ENCODE measurements around the gene LCAT. TPM values are rescaled to one million over a fixed set of nuclear protein-coding genes. Genes with fewer than 3 reads are reported as not detected.

Gene LCAT
- total and polyA plus RNA-seq, 2 donors (not counting 1 experiment from before 2014, with no cell fraction given), result 7.6 to 16.3 TPM

DNA sequence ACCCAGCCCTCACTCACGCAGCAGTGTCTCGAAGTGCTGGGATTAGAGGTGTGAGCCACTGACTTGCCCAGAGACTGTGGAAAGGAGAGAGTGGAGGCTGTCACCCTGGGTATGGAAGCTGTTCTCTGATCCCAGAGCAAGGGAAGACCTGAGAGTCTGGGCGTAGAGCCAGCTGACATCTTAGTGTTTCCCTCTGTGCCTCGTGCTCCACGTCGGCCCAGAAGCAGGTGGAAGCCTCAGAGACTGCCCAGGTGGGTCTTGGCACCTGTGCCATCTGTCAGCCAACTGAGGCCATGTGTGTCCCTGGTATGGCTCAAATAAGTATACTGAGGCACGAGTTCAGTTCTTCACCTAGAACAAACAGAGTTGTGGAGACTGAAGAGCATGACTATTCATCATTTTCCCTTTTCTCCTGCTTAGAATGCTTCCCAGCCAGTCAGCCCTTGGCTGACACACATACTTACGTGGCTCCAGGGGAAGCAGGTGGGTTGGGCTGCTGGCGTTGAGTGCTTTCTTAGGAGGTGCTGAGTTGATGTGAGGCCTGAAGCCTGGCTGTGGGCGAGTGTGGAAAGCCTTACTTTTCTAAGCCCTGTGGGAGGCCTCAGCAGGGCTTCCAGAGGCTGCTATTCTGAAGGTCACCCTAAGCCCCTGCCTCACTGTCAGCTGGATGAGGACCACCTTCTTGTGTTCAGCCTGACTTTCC is 20.4 kb downstream of the LCAT start:
- ChIA-PET CTCF (interaction anchor here (0.8 to 1.3 kb wide), 4 partner anchors 12 to 108 kb away, joined by 3 to 4 read pairs (median 3); no protein-coding TSS in a partner anchor), POLR2A (interaction anchor here (0.7 kb wide), 1 partner anchor 77 kb away, joined by 5 read pairs; no protein-coding TSS in a partner anchor)
- Mint-ChIP-seq H3K27ac (no peak overlapping the region), H3K9me3 (ENCODE audit: insufficient read depth) (no peaks in the 10 kb centered on the region), H3K4me1 (peaks cover 24% of the 10 kb centered on the region), H3K27me3 (no peaks in the 10 kb centered on the region), H3K4me3 (no peak overlapping the region)
- 89% methylated on average over 10 of the region's 10 CpGs for WGBS (ENCODE audit: insufficient coverage)
- intact Hi-C loops (cut with micrococcal nuclease), result no loop called here
- H3K4me2 ChIP-seq (replicated peaks; ENCODE audit: low read depth, low read length, poor library complexity, severe bottlenecking), result no peak overlapping the region
- H3K79me2 ChIP-seq (ENCODE audit: control insufficient read depth, insufficient read depth, low read length), result peaks cover 52% of the 10 kb centered on the region
- TF ChIP-seq, protein P1, sequence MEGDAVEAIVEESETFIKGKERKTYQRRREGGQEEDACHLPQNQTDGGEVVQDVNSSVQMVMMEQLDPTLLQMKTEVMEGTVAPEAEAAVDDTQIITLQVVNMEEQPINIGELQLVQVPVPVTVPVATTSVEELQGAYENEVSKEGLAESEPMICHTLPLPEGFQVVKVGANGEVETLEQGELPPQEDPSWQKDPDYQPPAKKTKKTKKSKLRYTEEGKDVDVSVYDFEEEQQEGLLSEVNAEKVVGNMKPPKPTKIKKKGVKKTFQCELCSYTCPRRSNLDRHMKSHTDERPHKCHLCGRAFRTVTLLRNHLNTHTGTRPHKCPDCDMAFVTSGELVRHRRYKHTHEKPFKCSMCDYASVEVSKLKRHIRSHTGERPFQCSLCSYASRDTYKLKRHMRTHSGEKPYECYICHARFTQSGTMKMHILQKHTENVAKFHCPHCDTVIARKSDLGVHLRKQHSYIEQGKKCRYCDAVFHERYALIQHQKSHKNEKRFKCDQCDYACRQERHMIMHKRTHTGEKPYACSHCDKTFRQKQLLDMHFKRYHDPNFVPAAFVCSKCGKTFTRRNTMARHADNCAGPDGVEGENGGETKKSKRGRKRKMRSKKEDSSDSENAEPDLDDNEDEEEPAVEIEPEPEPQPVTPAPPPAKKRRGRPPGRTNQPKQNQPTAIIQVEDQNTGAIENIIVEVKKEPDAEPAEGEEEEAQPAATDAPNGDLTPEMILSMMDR (IDR thresholded peaks at IDR 0.05), result no peak
- no peak for TF ChIP-seq EZH2 (IDR thresholded peaks at IDR 0.05; ENCODE audit: borderline replicate concordance, insufficient read depth, low read depth, low read length, poor library complexity, severe bottlenecking)
- no peak overlapping the region for H3K4me3 ChIP-seq (ENCODE audit: control extremely low read depth in 1 of 5, extremely low read depth in 1 of 5, insufficient read depth in 1 of 5, low read depth in 2 of 5, low read length in 4 of 5)
- no peaks in the 10 kb centered on the region for H3K27me3 ChIP-seq (replicated peaks in 1 of 4; ENCODE audit: control extremely low read depth in 1 of 4, control insufficient read depth in 3 of 4, insufficient read depth in 4 of 4, low read length in 3 of 4)
- H3K27ac ChIP-seq (ENCODE audit: low read length in 2 of 2), result no peak overlapping the region
- peaks cover 38% of the 10 kb centered on the region for H4K20me1 ChIP-seq (ENCODE audit: control insufficient read depth, insufficient read depth, low read length, poor library complexity, severe bottlenecking)
- H3K4me1 ChIP-seq (ENCODE audit: control insufficient read depth in 2 of 2, insufficient read depth in 2 of 2, low read length in 2 of 2), result peaks cover 9 to 27% of the 10 kb centered on the region in 2 donors
- no peak for DNase-seq
- no peak for ATAC-seq (ENCODE audit: low read depth)
- peaks cover 0 to 25% of the 10 kb centered on the region in 2 experiments for H3K36me3 ChIP-seq (replicated peaks in 1 of 2; ENCODE audit: control extremely low read depth in 1 of 2, control insufficient read depth in 1 of 2, extremely low read depth in 1 of 2, insufficient read depth in 2 of 2, low read length in 1 of 2)
- no peak overlapping the region for H2AFZ ChIP-seq (ENCODE audit: insufficient read depth, low read depth, low read length, poor library complexity, severe bottlenecking)
- no peaks in the 10 kb centered on the region for H3K9me3 ChIP-seq (ENCODE audit: control extremely low read depth in 1 of 3, control insufficient read depth in 2 of 3, insufficient read depth in 1 of 3, low read length in 2 of 3)
- H3K9ac ChIP-seq (ENCODE audit: low read length), result no peak overlapping the region

DNA sequence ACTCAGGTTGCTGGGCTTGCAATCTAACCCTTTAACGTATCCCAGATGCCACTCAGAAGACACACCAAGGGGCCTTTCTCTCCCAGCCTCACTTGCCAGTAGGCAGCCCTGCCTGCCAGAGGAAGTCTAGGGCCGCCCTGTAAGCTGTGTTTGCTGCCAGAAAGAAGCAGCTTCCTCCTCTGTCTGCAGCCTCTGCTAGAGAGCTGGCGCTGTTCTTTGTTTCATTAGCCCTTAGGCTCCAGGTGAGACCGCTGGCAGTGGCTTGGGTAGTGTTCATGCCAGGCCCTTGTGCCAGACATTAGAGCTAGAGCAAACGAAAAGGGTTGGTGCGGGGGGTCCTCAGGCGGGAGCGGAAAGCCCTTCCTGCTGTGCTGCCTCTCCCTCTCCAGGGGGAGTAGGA is 21.2 kb downstream of the LCAT start:
- ATAC-seq (ENCODE audit: low read depth) (no peak), DNase-seq (no peak)
- H2AFZ ChIP-seq (ENCODE audit: insufficient read depth, low read depth, low read length, poor library complexity, severe bottlenecking), result no peak overlapping the region
- Mint-ChIP-seq H3K27ac (no peak overlapping the region), H3K27me3 (no peaks in the 10 kb centered on the region), H3K4me3 (no peak overlapping the region), H3K4me1 (peaks cover 20% of the 10 kb centered on the region), H3K9me3 (ENCODE audit: insufficient read depth) (no peaks in the 10 kb centered on the region)
- WGBS (ENCODE audit: insufficient coverage), result 100% methylated on average over 4 of the region's 8 CpGs
- CTCF ChIA-PET, result interaction anchor here (0.6 to 1.3 kb wide), 4 partner anchors 39 to 107 kb away, joined by 3 to 4 read pairs (median 3); no protein-coding TSS in a partner anchor
- POLR2A ChIA-PET, result interaction anchor here (0.7 kb wide), 1 partner anchor 76 kb away, joined by 5 read pairs; no protein-coding TSS in a partner anchor
- no peak overlapping the region for H3K27ac ChIP-seq (ENCODE audit: low read length in 2 of 2)
- H3K4me3 ChIP-seq (ENCODE audit: control extremely low read depth in 1 of 5, extremely low read depth in 1 of 5, insufficient read depth in 1 of 5, low read depth in 2 of 5, low read length in 4 of 5), result no peak overlapping the region
- intact Hi-C loops (cut with micrococcal nuclease), result no loop called here
- peaks cover 9 to 22% of the 10 kb centered on the region in 2 donors for H3K4me1 ChIP-seq (ENCODE audit: control insufficient read depth in 2 of 2, insufficient read depth in 2 of 2, low read length in 2 of 2)
- H3K36me3 ChIP-seq (replicated peaks in 1 of 2; ENCODE audit: control extremely low read depth in 1 of 2, control insufficient read depth in 1 of 2, extremely low read depth in 1 of 2, insufficient read depth in 2 of 2, low read length in 1 of 2), result peaks cover 0 to 21% of the 10 kb centered on the region in 2 experiments
- H4K20me1 ChIP-seq (ENCODE audit: control insufficient read depth, insufficient read depth, low read length, poor library complexity, severe bottlenecking), result peaks cover 36% of the 10 kb centered on the region
- H3K9me3 ChIP-seq (ENCODE audit: control extremely low read depth in 1 of 3, control insufficient read depth in 2 of 3, insufficient read depth in 1 of 3, low read length in 2 of 3), result no peaks in the 10 kb centered on the region
- no peak overlapping the region for H3K4me2 ChIP-seq (replicated peaks; ENCODE audit: low read depth, low read length, poor library complexity, severe bottlenecking)
- H3K27me3 ChIP-seq (replicated peaks in 1 of 4; ENCODE audit: control extremely low read depth in 1 of 4, control insufficient read depth in 3 of 4, insufficient read depth in 4 of 4, low read length in 3 of 4), result no peaks in the 10 kb centered on the region
- TF ChIP-seq EZH2 (IDR thresholded peaks at IDR 0.05; ENCODE audit: borderline replicate concordance, insufficient read depth, low read depth, low read length, poor library complexity, severe bottlenecking), result no peak
- TF ChIP-seq, protein P1 (IDR thresholded peaks at IDR 0.05), result no peak
- H3K9ac ChIP-seq (ENCODE audit: low read length), result no peak overlapping the region
- peaks cover 48% of the 10 kb centered on the region for H3K79me2 ChIP-seq (ENCODE audit: control insufficient read depth, insufficient read depth, low read length)

Measured in B cell (primary cell).